Brain microvascular endothelial cell (primary cell): ENCODE results near the gene MFAP5.

Experiments
- DNase-seq: peaks from one replicate; pipeline ENCODE4 v3.0.0-alpha.2; 2020
- H3K27ac ChIP-seq: fragments of 250-450 bp; sonication (Bioruptor Pico); 2 replicates; pipeline ENCODE4 v1.5.1; 2020; ENCODE audit warnings: mild to moderate bottlenecking, moderate library complexity
- H3K27me3 ChIP-seq: fragments of 250-450 bp; sonication (Bioruptor Pico); replicated peaks from 2 replicates; pipeline ENCODE4 v1.5.1; 2020; ENCODE audit warnings: mild to moderate bottlenecking
- H3K36me3 ChIP-seq: fragments of 250-450 bp; sonication (Bioruptor Pico); replicated peaks from 2 replicates; pipeline ENCODE4 v1.5.1; 2020; ENCODE audit warnings: mild to moderate bottlenecking
- H3K4me3 ChIP-seq: 2 replicates; pipeline ENCODE4 v1.5.1; 2011; ENCODE audit warnings: low read depth, mild to moderate bottlenecking, control low read depth, low read length, moderate library complexity
- CTCF ChIP-seq: IDR thresholded peaks from 2 replicates; pipeline ENCODE4 v1.5.1; 2011; ENCODE audit warnings: low read depth, mild to moderate bottlenecking, moderate library complexity, low read length, control low read depth, inconsistent platforms; ENCODE audit errors: missing control alignments
- in situ Hi-C: cut with HindIII; loops from 2 replicates; pipeline ENCODE4 v1.10.0; 2017; ENCODE audit warnings: low sequenced_read_pairs, low pct_ligation_motif_present

The MFAP5 gene

GRCh38 chr12:8596561-8596960 lies 66.1 kb downstream of the MFAP5 start:
- no peak for TF ChIP-seq CTCF
- Histone ChIP-seq H3K27me3 (no peaks in the 10 kb centered on the region), H3K27ac (no peak overlapping the region), H3K36me3 (no peaks in the 10 kb centered on the region), H3K4me3 (no peak overlapping the region)
- in situ Hi-C loops: no loop called here
- DNase-seq: no peak
